Lower leg skin (tissue), 4 donors: ENCODE data around the gene NARS2. TPM values are rescaled to one million over a fixed set of nuclear protein-coding genes. Genes with fewer than 3 reads are reported as not detected.

Source experiments
- DNase-seq, 2 donors: peaks; one replicate each; pipeline ENCODE4 v3.0.0-alpha.2; 2019; ENCODE audit warnings: low spot score in 2 of 2
- H3K4me3 ChIP-seq: fragments of 200-600 bp; sonication (generic); 2 replicates; pipeline ENCODE4 v1.5.1; 2017; ENCODE audit warnings: mild to moderate bottlenecking, low read depth; ENCODE audit not compliant: poor library complexity, severe bottlenecking
- POLR2A ChIP-seq, 2 donors: fragments of 450-650 bp; IDR thresholded peaks; one replicate each; pipeline ENCODE4 v1.6.1; 2016 to 2017; ENCODE audit warnings: antibody characterized with exemption in 2 of 2, mild to moderate bottlenecking in 1 of 2, moderate library complexity in 1 of 2
- WGBS, 2 donors: methylation state at CpG; one replicate each; pipeline ENCODE4 v1.1.5; 2018; 5-methylcytosine and 5-hydroxymethylcytosine counted together
- intact Hi-C: fragments of 100-400 bp; cut with DNase I; formaldehyde crosslinking; loops from one replicate; pipeline ENCODE4 v1.15.0; 2023; ENCODE audit warnings: low total_unique reads
- total RNA-seq, 4 donors: library from RNA; depleted of rRNA; stranded (reverse); fragments of >200 nt; gene quantifications; one replicate each; pipeline ENCODE4 v1.1.0, GENCODE V29; 2016
- TF ChIP-seq, protein P1 (sequence below), 3 donors: fragments of 450-650 bp; IDR thresholded peaks; one replicate each; pipeline ENCODE4 v1.5.1; 2016; ENCODE audit warnings: antibody characterized with exemption in 3 of 3, mild to moderate bottlenecking in 3 of 3, moderate library complexity in 2 of 3

The NARS2 gene
- total RNA-seq, 4 donors from 2014 or later = 11.2 to 15.7 (median 14.0) TPM

DNA sequence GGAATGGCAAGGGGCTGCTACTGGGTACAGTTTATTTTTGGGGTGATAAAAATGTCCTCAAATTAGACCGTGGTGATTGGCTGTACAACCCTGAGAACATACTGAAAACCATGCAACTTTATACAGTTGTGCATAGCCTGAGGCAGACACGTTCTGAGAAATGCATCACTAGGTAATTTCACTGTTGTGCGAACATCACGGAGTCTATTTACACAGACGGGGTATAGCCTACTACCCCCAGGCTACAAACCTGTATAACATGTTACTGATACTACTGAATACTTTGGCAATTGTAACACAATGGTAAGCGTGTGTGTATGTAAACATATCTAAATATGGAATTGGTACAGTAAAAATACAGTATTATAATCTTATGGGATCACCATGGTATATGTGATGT is 23.6 kb downstream of the NARS2 start:
- no peak for DNase-seq
- 76 to 77% methylated on average over 6 of the region's 6 CpGs for WGBS, 2 donors
- H3K4me3 ChIP-seq = no peak overlapping the region
- intact Hi-C loops = no loop called here
- no peak for TF ChIP-seq POLR2A (IDR thresholded peaks at IDR 0.05)

- 86 to 88% methylated on average over 3 of the region's 3 CpGs for WGBS, 2 donors
- H3K4me3 ChIP-seq = no peak overlapping the region
- no peak for DNase-seq
These were observed 24.8 kb downstream of the NARS2 start for GRCh38 chr11:78549624-78550409.

GRCh38 chr11:78548911-78549590 is 25.6 kb downstream of the NARS2 start:
- DNase-seq = no peak
- 65 to 81% methylated on average over 2 of the region's 2 CpGs for WGBS, 2 donors
- TF ChIP-seq POLR2A (IDR thresholded peaks at IDR 0.05) = no peak
- TF ChIP-seq, protein P1, sequence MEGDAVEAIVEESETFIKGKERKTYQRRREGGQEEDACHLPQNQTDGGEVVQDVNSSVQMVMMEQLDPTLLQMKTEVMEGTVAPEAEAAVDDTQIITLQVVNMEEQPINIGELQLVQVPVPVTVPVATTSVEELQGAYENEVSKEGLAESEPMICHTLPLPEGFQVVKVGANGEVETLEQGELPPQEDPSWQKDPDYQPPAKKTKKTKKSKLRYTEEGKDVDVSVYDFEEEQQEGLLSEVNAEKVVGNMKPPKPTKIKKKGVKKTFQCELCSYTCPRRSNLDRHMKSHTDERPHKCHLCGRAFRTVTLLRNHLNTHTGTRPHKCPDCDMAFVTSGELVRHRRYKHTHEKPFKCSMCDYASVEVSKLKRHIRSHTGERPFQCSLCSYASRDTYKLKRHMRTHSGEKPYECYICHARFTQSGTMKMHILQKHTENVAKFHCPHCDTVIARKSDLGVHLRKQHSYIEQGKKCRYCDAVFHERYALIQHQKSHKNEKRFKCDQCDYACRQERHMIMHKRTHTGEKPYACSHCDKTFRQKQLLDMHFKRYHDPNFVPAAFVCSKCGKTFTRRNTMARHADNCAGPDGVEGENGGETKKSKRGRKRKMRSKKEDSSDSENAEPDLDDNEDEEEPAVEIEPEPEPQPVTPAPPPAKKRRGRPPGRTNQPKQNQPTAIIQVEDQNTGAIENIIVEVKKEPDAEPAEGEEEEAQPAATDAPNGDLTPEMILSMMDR (IDR thresholded peaks at IDR 0.05) = no peak
- no peak overlapping the region for H3K4me3 ChIP-seq
- intact Hi-C loops = no loop called here

More at GRCh38 chr11:78549624-78550409, 24.8 kb downstream of the NARS2 start:
- TF ChIP-seq POLR2A (IDR thresholded peaks at IDR 0.05) = no peak
- TF ChIP-seq, protein P1 (IDR thresholded peaks at IDR 0.05) = no peak
- intact Hi-C loops = no loop called here

DNA sequence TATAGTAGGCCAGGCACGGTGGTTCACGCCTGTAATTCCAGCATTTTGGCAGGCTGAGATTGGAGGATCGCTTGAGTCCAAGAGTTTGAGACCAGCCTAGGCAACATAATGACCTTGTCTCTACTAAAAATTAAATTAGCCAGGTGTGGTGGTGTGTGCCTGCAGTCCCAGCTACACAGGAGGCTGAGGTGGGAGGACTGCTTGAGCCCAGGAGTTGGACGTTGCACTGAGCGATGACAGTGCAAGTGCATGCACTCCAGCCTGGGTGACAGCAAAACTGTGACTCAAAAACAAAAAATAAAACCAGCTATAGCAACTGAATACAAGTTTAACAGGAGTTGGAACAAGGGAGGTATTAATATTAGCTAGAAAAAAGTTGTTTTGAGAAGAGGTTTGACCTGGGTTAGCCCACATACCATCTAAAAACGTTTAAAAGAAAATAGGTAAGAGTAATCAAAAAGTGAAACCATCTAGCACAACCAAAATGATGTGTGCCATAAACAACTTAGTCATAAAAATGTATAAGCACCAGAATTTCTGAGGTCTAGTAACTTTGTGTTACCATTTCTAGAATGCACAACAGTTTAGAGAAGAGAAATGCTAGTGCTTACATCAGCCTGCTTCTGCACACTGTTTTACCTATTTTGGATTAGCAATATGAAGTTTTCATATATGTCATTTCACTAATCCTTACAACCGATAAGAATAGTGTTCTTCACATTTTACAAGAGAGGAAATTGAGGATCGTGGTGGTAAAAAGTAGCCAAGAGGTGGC is 26.5 kb downstream of the NARS2 start:
- 87 to 90% methylated on average over 8 of the region's 8 CpGs for WGBS, 2 donors
- H3K4me3 ChIP-seq = no peak overlapping the region
- DNase-seq = no peak
- TF ChIP-seq POLR2A (IDR thresholded peaks at IDR 0.05) = no peak
- TF ChIP-seq, protein P1 (IDR thresholded peaks at IDR 0.05) = no peak
- intact Hi-C loops = no loop called here

GRCh38 chr11:78542007-78542406 is 32.7 kb downstream of the NARS2 start:
- TF ChIP-seq, protein P1 (IDR thresholded peaks at IDR 0.05) = no peak
- no peak for TF ChIP-seq POLR2A (IDR thresholded peaks at IDR 0.05)
- intact Hi-C loops = loop anchor here (5.0 kb wide), 1 partner anchor 980 kb away; no protein-coding TSS in a partner anchor
- no peak for DNase-seq
- WGBS, 2 donors = 66 to 67% methylated on average over 2 of the region's 2 CpGs
- H3K4me3 ChIP-seq = no peak overlapping the region

- intact Hi-C loops = loop anchor here (5.0 kb wide), 1 partner anchor 979 kb away; no protein-coding TSS in a partner anchor
- DNase-seq = no peak
- TF ChIP-seq POLR2A (IDR thresholded peaks at IDR 0.05) = no peak
- TF ChIP-seq, protein P1 (IDR thresholded peaks at IDR 0.05) = no peak
- no peak overlapping the region for H3K4me3 ChIP-seq
- 68 to 82% methylated on average over 3 of the region's 3 CpGs for WGBS, 2 donors
These were observed 33.1 kb downstream of the NARS2 start for GRCh38 chr11:78541537-78541936.
